Suprapubic skin (tissue), 4 donors: ENCODE measurements around the gene ADM2. TPM values are rescaled to one million over a fixed set of nuclear protein-coding genes. Genes with fewer than 3 reads are reported as not detected.
A peak's percentile ranks its signal among the peaks of the same experiment; 100 is the strongest.

Experiments
- DNase-seq, 2 donors: peaks; one replicate each; pipeline ENCODE4 v3.0.0-alpha.2; 2019; ENCODE audit warnings: low spot score in 2 of 2
- H3K27ac ChIP-seq: fragments of 200-600 bp; sonication (generic); one replicate; pipeline ENCODE4 v1.5.1; 2019
- H3K27me3 ChIP-seq: fragments of 200-600 bp; sonication (generic); one replicate; pipeline ENCODE4 v1.5.1; 2019
- H3K36me3 ChIP-seq: fragments of 200-600 bp; sonication (generic); one replicate; pipeline ENCODE4 v1.5.1; 2019
- H3K4me1 ChIP-seq: fragments of 200-600 bp; sonication (generic); one replicate; pipeline ENCODE4 v1.5.1; 2019
- H3K4me3 ChIP-seq: fragments of 200-600 bp; sonication (generic); one replicate; pipeline ENCODE4 v1.5.1; 2019; ENCODE audit warnings: mild to moderate bottlenecking
- H3K9me3 ChIP-seq: fragments of 200-600 bp; sonication (generic); one replicate; pipeline ENCODE4 v1.5.1; 2019
- CTCF ChIP-seq, 2 donors: fragments of 200-600 bp in 1 of 2; fragments of 450-650 bp in 1 of 2; sonication (generic) in 1 of 2; IDR thresholded peaks; one replicate each; pipeline ENCODE4 v1.5.1; 2016 to 2019; ENCODE audit warnings: antibody characterized with exemption in 2 of 2, mild to moderate bottlenecking in 1 of 2, moderate library complexity in 1 of 2
- EP300 ChIP-seq: sonication (generic); formaldehyde crosslinking; IDR thresholded peaks from one replicate; pipeline ENCODE4 v1.6.1; 2017; ENCODE audit warnings: antibody characterized with exemption
- POLR2A ChIP-seq, 2 donors: fragments of 450-650 bp; IDR thresholded peaks; one replicate each; pipeline ENCODE4 v1.6.1; 2017; ENCODE audit warnings: antibody characterized with exemption in 2 of 2, mild to moderate bottlenecking in 2 of 2, moderate library complexity in 2 of 2
- POLR2AphosphoS5 ChIP-seq, 3 donors: sonication (generic); formaldehyde crosslinking; IDR thresholded peaks; one replicate each; pipeline ENCODE4 v1.6.1; 2017; ENCODE audit warnings: antibody characterized with exemption in 3 of 3
- WGBS: methylation state at CpG from one replicate; pipeline ENCODE4 v1.1.5; 2018; 5-methylcytosine and 5-hydroxymethylcytosine counted together
- total RNA-seq, 4 donors: library from RNA; depleted of rRNA; stranded (reverse); fragments of >200 nt; gene quantifications; one replicate each; pipeline ENCODE4 v1.1.0, GENCODE V29; 2016

Gene ADM2
- total RNA-seq, 4 donors from 2014 or later, result 0.24 to 2.7 (median 0.30) TPM; not detected in 1

DNA sequence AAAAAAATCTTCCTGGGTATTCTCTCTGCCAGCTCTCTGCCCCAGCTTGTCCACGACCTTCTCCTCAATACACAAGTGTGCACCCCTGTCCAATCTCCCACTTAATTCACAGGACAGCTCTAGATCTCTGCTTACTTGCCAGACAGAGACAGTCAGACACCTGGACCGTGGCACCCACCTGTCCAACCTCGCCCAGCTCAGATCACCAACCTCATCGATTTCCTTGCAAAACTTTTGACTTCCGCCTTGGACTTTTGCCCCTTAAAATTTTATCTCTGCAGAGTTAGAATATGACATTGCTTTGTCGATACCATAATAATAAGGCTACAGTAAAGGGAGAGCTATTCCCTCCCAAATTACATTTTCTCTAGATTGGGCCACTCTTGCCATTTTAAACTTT lies 15.8 kb downstream of the ADM2 start:
- Histone ChIP-seq H3K36me3 (peaks cover 1% of the 10 kb centered on the region), H3K4me3 (no peak overlapping the region), H3K4me1 (peaks cover 7% of the 10 kb centered on the region), H3K27me3 (no peaks in the 10 kb centered on the region), H3K27ac (no peak overlapping the region), H3K9me3 (no peaks in the 10 kb centered on the region)
- DNase-seq, result no peak
- TF ChIP-seq CTCF (IDR thresholded peaks at IDR 0.05) (no peak), EP300 (no peak), POLR2AphosphoS5 (IDR thresholded peaks at IDR 0.05) (no peak), POLR2A (IDR thresholded peaks at IDR 0.05) (no peak)
- WGBS, result 92% methylated on average over 6 of the region's 6 CpGs

- TF ChIP-seq CTCF (IDR thresholded peaks at IDR 0.05) (peak; percentile 9 to 37), POLR2AphosphoS5 (IDR thresholded peaks at IDR 0.05) (no peak)
- Histone ChIP-seq H3K27ac (no peak overlapping the region), H3K9me3 (no peaks in the 10 kb centered on the region), H3K27me3 (no peaks in the 10 kb centered on the region), H3K4me1 (peaks cover 7% of the 10 kb centered on the region), H3K4me3 (no peak overlapping the region), H3K36me3 (peaks cover 14% of the 10 kb centered on the region)
- 32% methylated on average over 12 of the region's 13 CpGs for WGBS
- DNase-seq, result peak in 1 of 2 donors; percentile 77
These were observed 17.1 kb downstream of the ADM2 start for GRCh38 chr22:50498322-50498890.

GRCh38 chr22:50500452-50500851 lies 19.1 kb downstream of the ADM2 start:
- Histone ChIP-seq H3K9me3 (no peaks in the 10 kb centered on the region), H3K4me3 (no peak overlapping the region), H3K27me3 (no peaks in the 10 kb centered on the region), H3K36me3 (peaks cover 30% of the 10 kb centered on the region), H3K27ac (no peak overlapping the region), H3K4me1 (peaks cover 19% of the 10 kb centered on the region)
- 91% methylated on average over 12 of the region's 12 CpGs for WGBS
- TF ChIP-seq EP300 (no peak), POLR2AphosphoS5 (IDR thresholded peaks at IDR 0.05) (no peak), POLR2A (IDR thresholded peaks at IDR 0.05) (no peak), CTCF (IDR thresholded peaks at IDR 0.05) (no peak)
- DNase-seq, result no peak

DNA sequence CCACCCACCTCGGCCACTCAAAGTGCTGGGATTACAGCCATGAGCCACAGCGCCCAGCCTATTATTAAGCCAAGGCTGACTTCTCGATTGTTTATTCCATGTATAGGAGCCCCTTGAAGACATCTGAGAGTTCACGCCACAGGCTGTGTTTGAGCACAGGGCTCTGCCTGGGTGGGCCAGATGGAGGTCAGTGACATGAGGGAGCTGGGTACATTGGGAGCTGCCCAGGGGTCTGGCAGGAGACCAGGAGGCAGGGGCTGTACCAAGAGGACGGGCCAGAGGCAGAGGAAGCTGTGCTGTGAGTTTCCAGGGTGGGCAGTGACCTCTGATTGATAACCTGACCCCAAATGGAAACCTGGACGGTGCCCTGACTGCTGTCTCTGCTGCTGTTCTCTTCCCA lies 20.8 kb downstream of the ADM2 start:
- H3K9me3 ChIP-seq, result no peaks in the 10 kb centered on the region
- no peak overlapping the region for H3K4me3 ChIP-seq
- peak in 1 of 2 donors; percentile 74 for DNase-seq
- TF ChIP-seq EP300, result no peak
- no peak for TF ChIP-seq POLR2AphosphoS5 (IDR thresholded peaks at IDR 0.05)
- no peak for TF ChIP-seq POLR2A (IDR thresholded peaks at IDR 0.05)
- TF ChIP-seq CTCF (IDR thresholded peaks at IDR 0.05), result no peak
- 83% methylated on average over 5 of the region's 6 CpGs for WGBS
- peaks cover 37% of the 10 kb centered on the region for H3K36me3 ChIP-seq
- H3K27ac ChIP-seq, result no peak overlapping the region
- H3K4me1 ChIP-seq, result peaks cover 35% of the 10 kb centered on the region
- no peaks in the 10 kb centered on the region for H3K27me3 ChIP-seq

GRCh38 chr22:50502628-50503474 lies 21.5 kb downstream of the ADM2 start:
- Histone ChIP-seq H3K4me1 (peaks cover 33% of the 10 kb centered on the region), H3K9me3 (no peaks in the 10 kb centered on the region), H3K27ac (no peak overlapping the region), H3K36me3 (peaks cover 37% of the 10 kb centered on the region), H3K4me3 (no peak overlapping the region), H3K27me3 (no peaks in the 10 kb centered on the region)
- DNase-seq, result peak; percentile 64 to 67
- 82% methylated on average over 9 of the region's 24 CpGs for WGBS
- no peak for TF ChIP-seq EP300
- TF ChIP-seq POLR2A (IDR thresholded peaks at IDR 0.05), result no peak
- TF ChIP-seq POLR2AphosphoS5 (IDR thresholded peaks at IDR 0.05), result no peak
- TF ChIP-seq CTCF (IDR thresholded peaks at IDR 0.05), result no peak
